ENCODE data around the gene RASD2. TPM values are rescaled to one million over a fixed set of nuclear protein-coding genes. Genes with fewer than 3 reads are reported as not detected.

Gene RASD2
- total RNA-seq, 1 donor from 2014 or later: not detected

DNA sequence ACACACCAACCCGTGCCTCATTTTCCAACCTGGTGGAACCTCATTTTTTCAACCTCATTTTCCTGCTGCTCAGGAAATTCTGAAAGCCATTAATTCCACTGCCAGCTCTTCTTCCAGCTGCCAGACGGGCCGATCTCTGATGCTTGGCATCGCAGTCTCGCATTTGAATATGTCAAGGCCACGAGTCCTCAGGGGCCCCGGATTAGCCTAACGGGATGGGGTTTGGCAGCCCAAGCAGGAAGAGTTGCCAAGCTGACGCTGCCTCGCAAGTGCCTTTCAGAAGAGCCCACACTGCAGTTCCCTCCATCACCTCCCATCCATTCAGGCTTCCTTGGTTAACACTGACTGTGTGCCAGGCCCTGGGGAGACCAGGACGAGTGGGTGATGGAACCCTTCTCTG, 8.7 kb downstream of the RASD2 start:
- TF ChIP-seq, protein P1, sequence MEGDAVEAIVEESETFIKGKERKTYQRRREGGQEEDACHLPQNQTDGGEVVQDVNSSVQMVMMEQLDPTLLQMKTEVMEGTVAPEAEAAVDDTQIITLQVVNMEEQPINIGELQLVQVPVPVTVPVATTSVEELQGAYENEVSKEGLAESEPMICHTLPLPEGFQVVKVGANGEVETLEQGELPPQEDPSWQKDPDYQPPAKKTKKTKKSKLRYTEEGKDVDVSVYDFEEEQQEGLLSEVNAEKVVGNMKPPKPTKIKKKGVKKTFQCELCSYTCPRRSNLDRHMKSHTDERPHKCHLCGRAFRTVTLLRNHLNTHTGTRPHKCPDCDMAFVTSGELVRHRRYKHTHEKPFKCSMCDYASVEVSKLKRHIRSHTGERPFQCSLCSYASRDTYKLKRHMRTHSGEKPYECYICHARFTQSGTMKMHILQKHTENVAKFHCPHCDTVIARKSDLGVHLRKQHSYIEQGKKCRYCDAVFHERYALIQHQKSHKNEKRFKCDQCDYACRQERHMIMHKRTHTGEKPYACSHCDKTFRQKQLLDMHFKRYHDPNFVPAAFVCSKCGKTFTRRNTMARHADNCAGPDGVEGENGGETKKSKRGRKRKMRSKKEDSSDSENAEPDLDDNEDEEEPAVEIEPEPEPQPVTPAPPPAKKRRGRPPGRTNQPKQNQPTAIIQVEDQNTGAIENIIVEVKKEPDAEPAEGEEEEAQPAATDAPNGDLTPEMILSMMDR (conservative IDR thresholded peaks at IDR 0.05): no peak
- H3K36me3 Mint-ChIP-seq (ENCODE audit: low read depth): no peaks in the 10 kb centered on the region
- H3K27me3 Mint-ChIP-seq (ENCODE audit: low read depth): peaks cover 26% of the 10 kb centered on the region

DNA sequence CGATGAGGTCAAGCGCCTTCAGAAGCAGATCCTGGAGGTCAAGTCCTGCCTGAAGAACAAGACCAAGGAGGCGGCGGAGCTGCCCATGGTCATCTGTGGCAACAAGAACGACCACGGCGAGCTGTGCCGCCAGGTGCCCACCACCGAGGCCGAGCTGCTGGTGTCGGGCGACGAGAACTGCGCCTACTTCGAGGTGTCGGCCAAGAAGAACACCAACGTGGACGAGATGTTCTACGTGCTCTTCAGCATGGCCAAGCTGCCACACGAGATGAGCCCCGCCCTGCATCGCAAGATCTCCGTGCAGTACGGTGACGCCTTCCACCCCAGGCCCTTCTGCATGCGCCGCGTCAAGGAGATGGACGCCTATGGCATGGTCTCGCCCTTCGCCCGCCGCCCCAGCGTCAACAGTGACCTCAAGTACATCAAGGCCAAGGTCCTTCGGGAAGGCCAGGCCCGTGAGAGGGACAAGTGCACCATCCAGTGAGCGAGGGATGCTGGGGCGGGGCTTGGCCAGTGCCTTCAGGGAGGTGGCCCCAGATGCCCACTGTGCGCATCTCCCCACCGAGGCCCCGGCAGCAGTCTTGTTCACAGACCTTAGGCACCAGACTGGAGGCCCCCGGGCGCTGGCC, 11.0 kb downstream of the RASD2 start:
- no peak overlapping the region for H3K4me3 Mint-ChIP-seq
- no peaks in the 10 kb centered on the region for H3K9me3 Mint-ChIP-seq
- H3K4me1 Mint-ChIP-seq: peaks cover 15% of the 10 kb centered on the region
- peaks cover 19% of the 10 kb centered on the region for H3K27me3 Mint-ChIP-seq (ENCODE audit: low read depth)
- no peaks in the 10 kb centered on the region for H3K36me3 Mint-ChIP-seq (ENCODE audit: low read depth)
- TF ChIP-seq, protein P1 (conservative IDR thresholded peaks at IDR 0.05): no peak
- no peak overlapping the region for H3K27ac Mint-ChIP-seq (ENCODE audit: unreplicated experiment)
- DNase-seq (ENCODE audit: low read depth, low spot score): no peak

More for the DNA sequence above, 8.7 kb downstream of the RASD2 start:
- Mint-ChIP-seq H3K9me3 (no peaks in the 10 kb centered on the region), H3K4me1 (peaks cover 8% of the 10 kb centered on the region), H3K4me3 (no peak overlapping the region), H3K27ac (ENCODE audit: unreplicated experiment) (no peak overlapping the region)
- no peak for DNase-seq (ENCODE audit: low read depth, low spot score)

DNA sequence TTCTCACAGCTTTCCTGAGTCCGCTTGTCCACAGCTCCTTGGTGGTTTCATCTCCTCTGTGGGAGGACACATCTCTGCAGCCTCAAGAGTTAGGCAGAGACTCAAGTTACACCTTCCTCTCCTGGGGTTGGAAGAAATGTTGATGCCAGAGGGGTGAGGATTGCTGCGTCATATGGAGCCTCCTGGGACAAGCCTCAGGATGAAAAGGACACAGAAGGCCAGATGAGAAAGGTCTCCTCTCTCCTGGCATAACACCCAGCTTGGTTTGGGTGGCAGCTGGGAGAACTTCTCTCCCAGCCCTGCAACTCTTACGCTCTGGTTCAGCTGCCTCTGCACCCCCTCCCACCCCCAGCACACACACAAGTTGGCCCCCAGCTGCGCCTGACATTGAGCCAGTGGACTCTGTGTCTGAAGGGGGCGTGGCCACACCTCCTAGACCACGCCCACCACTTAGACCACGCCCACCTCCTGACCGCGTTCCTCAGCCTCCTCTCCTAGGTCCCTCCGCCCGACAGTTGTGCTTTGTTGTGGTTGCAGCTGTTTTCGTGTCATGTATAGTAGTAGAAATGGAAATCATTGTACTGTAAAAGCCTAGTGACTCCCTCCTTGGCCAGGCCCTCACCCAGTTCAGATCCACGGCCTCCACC, 11.7 kb downstream of the RASD2 start:
- Mint-ChIP-seq H3K4me1 (peaks cover 15% of the 10 kb centered on the region), H3K27me3 (ENCODE audit: low read depth) (peaks cover 19% of the 10 kb centered on the region), H3K9me3 (no peaks in the 10 kb centered on the region), H3K36me3 (ENCODE audit: low read depth) (no peaks in the 10 kb centered on the region), H3K27ac (ENCODE audit: unreplicated experiment) (no peak overlapping the region), H3K4me3 (no peak overlapping the region)
- TF ChIP-seq, protein P1 (conservative IDR thresholded peaks at IDR 0.05): no peak
- peak; percentile 61 for DNase-seq (ENCODE audit: low read depth, low spot score)

GRCh38 chr22:35552846-35553245, 12.2 kb downstream of the RASD2 start:
- no peak overlapping the region for H3K4me3 Mint-ChIP-seq
- TF ChIP-seq, protein P1 (conservative IDR thresholded peaks at IDR 0.05): no peak
- H3K4me1 Mint-ChIP-seq: peaks cover 15% of the 10 kb centered on the region
- no peak overlapping the region for H3K27ac Mint-ChIP-seq (ENCODE audit: unreplicated experiment)
- no peak for DNase-seq (ENCODE audit: low read depth, low spot score)
- H3K27me3 Mint-ChIP-seq (ENCODE audit: low read depth): peaks cover 21% of the 10 kb centered on the region
- H3K36me3 Mint-ChIP-seq (ENCODE audit: low read depth): no peaks in the 10 kb centered on the region
- no peaks in the 10 kb centered on the region for H3K9me3 Mint-ChIP-seq

DNA sequence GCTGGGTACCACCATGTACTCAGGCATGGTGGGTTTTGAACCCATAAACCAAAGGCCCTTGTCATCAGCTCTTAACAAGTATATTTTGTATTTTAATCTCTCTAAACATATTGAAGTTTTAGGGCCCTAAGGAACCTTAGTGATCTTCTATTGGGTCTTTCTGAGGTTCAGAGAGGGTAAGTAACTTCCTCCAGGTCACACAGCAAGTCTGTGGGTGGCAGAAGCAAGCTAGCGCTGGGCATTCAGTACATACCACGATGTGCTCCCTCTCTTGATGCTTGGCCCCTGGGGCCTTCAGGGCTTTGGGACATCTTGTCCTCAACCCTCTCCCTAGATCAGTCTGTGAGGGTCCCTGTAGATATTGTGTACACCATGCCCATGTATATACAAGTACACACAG, 12.7 kb downstream of the RASD2 start:
- H3K4me3 Mint-ChIP-seq: no peak overlapping the region
- H3K9me3 Mint-ChIP-seq: no peaks in the 10 kb centered on the region
- no peak overlapping the region for H3K27ac Mint-ChIP-seq (ENCODE audit: unreplicated experiment)
- H3K4me1 Mint-ChIP-seq: peaks cover 15% of the 10 kb centered on the region
- DNase-seq (ENCODE audit: low read depth, low spot score): no peak
- TF ChIP-seq, protein P1 (conservative IDR thresholded peaks at IDR 0.05): no peak
- H3K27me3 Mint-ChIP-seq (ENCODE audit: low read depth): peaks cover 23% of the 10 kb centered on the region
- no peaks in the 10 kb centered on the region for H3K36me3 Mint-ChIP-seq (ENCODE audit: low read depth)

Measured in neural crest cell (in vitro differentiated cells).